Effector memory CD8-positive, alpha-beta T cell (primary cell): ENCODE measurements around the gene ATN1.
A peak's percentile ranks its signal among the peaks of the same experiment; 100 is the strongest.

Experiments used
- ATAC-seq: fragments of 150-1000 bp; cut with Tn5 transposase; replicated peaks from 2 replicates; pipeline ENCODE4 v1.10.0; 2021; ENCODE audit warnings: mild to moderate bottlenecking, moderate library complexity
- DNase-seq, 3 experiments: peaks; one replicate each; pipeline ENCODE4 v3.0.0; 2021
- H3K27ac Mint-ChIP-seq, 2 donors: one replicate each; pipeline ENCODE4 v1.8.0; 2022; ENCODE audit warnings: mild to moderate bottlenecking in 2 of 2, mixed read lengths in 2 of 2, moderate library complexity in 2 of 2
- H3K27me3 Mint-ChIP-seq, 2 donors: one replicate each; pipeline ENCODE4 v1.8.0; 2022; ENCODE audit warnings: mixed read lengths in 2 of 2
- H3K36me3 Mint-ChIP-seq: one replicate; pipeline ENCODE4 v1.8.0; 2022; ENCODE audit warnings: mild to moderate bottlenecking, moderate library complexity, mixed read lengths; ENCODE audit not compliant: insufficient read depth
- H3K4me1 Mint-ChIP-seq, 2 donors: one replicate each; pipeline ENCODE4 v1.8.0; 2022; ENCODE audit warnings: low read depth in 2 of 2, mixed read lengths in 2 of 2
- H3K4me3 Mint-ChIP-seq, 2 donors: one replicate each; pipeline ENCODE4 v1.8.0; 2022; ENCODE audit warnings: mild to moderate bottlenecking in 2 of 2, mixed read lengths in 2 of 2, moderate library complexity in 2 of 2
- H3K9me3 Mint-ChIP-seq, 2 donors: one replicate each; pipeline ENCODE4 v1.8.0; 2022; ENCODE audit warnings: mixed read lengths in 2 of 2

Gene ATN1

GRCh38 chr12:6957151-6957701, 29.5 kb downstream of the ATN1 start:
- peaks cover 99% of the 10 kb centered on the region for H3K36me3 Mint-ChIP-seq

GRCh38 chr12:6957741-6958608, 30.2 kb downstream of the ATN1 start:
- peak overlapping the region; percentile 98 for H3K4me3 Mint-ChIP-seq
- ATAC-seq (no peak), DNase-seq (no peak)
- H3K27me3 Mint-ChIP-seq = no peaks in the 10 kb centered on the region
- H3K4me1 Mint-ChIP-seq = peaks cover 84% of the 10 kb centered on the region in 2 donors
- H3K9me3 Mint-ChIP-seq = no peaks in the 10 kb centered on the region
- peak overlapping the region; percentile 98 to 99 for H3K27ac Mint-ChIP-seq
- H3K36me3 Mint-ChIP-seq = peaks cover 92% of the 10 kb centered on the region

More at GRCh38 chr12:6957151-6957701, 29.5 kb downstream of the ATN1 start:
- Mint-ChIP-seq H3K4me3 (peak overlapping the region; percentile 98), H3K27me3 (no peaks in the 10 kb centered on the region), H3K27ac (peak overlapping the region; percentile 98 to 99), H3K9me3 (no peaks in the 10 kb centered on the region), H3K4me1 (peaks cover 90 to 91% of the 10 kb centered on the region in 2 donors)
- ATAC-seq (peak; percentile 27), DNase-seq (peak in 2 of 3 experiments; percentile 57 to 59)

- peaks cover 80% of the 10 kb centered on the region in 2 donors for H3K4me1 Mint-ChIP-seq
- H3K4me3 Mint-ChIP-seq = peak overlapping the region; percentile 98
- H3K27me3 Mint-ChIP-seq = no peaks in the 10 kb centered on the region
- peak overlapping the region; percentile 98 to 99 for H3K27ac Mint-ChIP-seq
- H3K9me3 Mint-ChIP-seq = no peaks in the 10 kb centered on the region
- ATAC-seq (no peak), DNase-seq (no peak)
- H3K36me3 Mint-ChIP-seq = peaks cover 85% of the 10 kb centered on the region
Measured at GRCh38 chr12:6958609-6959057, 30.9 kb downstream of the ATN1 start.

GRCh38 chr12:6959058-6959804, 31.5 kb downstream of the ATN1 start:
- ATAC-seq = peak; percentile 60
- peak overlapping the region; percentile 98 to 99 for H3K27ac Mint-ChIP-seq
- H3K36me3 Mint-ChIP-seq = peaks cover 79% of the 10 kb centered on the region
- no peaks in the 10 kb centered on the region for H3K27me3 Mint-ChIP-seq
- H3K9me3 Mint-ChIP-seq = no peaks in the 10 kb centered on the region
- H3K4me3 Mint-ChIP-seq = peak overlapping the region; percentile 98
- peaks cover 74 to 77% of the 10 kb centered on the region in 2 donors for H3K4me1 Mint-ChIP-seq
- DNase-seq = peak; percentile 68 to 77 (median 77)

GRCh38 chr12:6959805-6960592, 32.2 kb downstream of the ATN1 start:
- Mint-ChIP-seq H3K9me3 (no peaks in the 10 kb centered on the region), H3K36me3 (peaks cover 72% of the 10 kb centered on the region), H3K4me3 (peak overlapping the region; percentile 98), H3K4me1 (peaks cover 68 to 73% of the 10 kb centered on the region in 2 donors), H3K27ac (peak overlapping the region; percentile 99), H3K27me3 (no peaks in the 10 kb centered on the region)
- DNase-seq (no peak), ATAC-seq (no peak)

GRCh38 chr12:6960593-6961277, 33.0 kb downstream of the ATN1 start:
- Mint-ChIP-seq H3K9me3 (no peaks in the 10 kb centered on the region), H3K36me3 (peaks cover 72% of the 10 kb centered on the region), H3K4me3 (peak overlapping the region; percentile 87 to 98), H3K4me1 (peaks cover 66 to 70% of the 10 kb centered on the region in 2 donors), H3K27ac (peak overlapping the region; percentile 99), H3K27me3 (no peaks in the 10 kb centered on the region)
- ATAC-seq (peak; percentile 6), DNase-seq (no peak)

- ATAC-seq (peak; percentile 77), DNase-seq (peak; percentile 83 to 87 (median 86))
- peaks cover 72% of the 10 kb centered on the region for H3K36me3 Mint-ChIP-seq
Measured at GRCh38 chr12:6961278-6961694, 33.5 kb downstream of the ATN1 start.

GRCh38 chr12:6961695-6962284, 34.0 kb downstream of the ATN1 start:
- Mint-ChIP-seq H3K4me1 (peaks cover 55 to 59% of the 10 kb centered on the region in 2 donors), H3K27me3 (no peaks in the 10 kb centered on the region), H3K27ac (peak overlapping the region; percentile 99), H3K36me3 (peaks cover 72% of the 10 kb centered on the region), H3K4me3 (peak overlapping the region; percentile 87 to 98), H3K9me3 (no peaks in the 10 kb centered on the region)
- peak; percentile 15 for ATAC-seq
- DNase-seq = no peak

More at GRCh38 chr12:6961278-6961694, 33.5 kb downstream of the ATN1 start:
- no peaks in the 10 kb centered on the region for H3K27me3 Mint-ChIP-seq
- H3K4me3 Mint-ChIP-seq = peak overlapping the region; percentile 87 to 98
- no peaks in the 10 kb centered on the region for H3K9me3 Mint-ChIP-seq
- H3K4me1 Mint-ChIP-seq = peaks cover 60 to 64% of the 10 kb centered on the region in 2 donors
- peak overlapping the region; percentile 99 for H3K27ac Mint-ChIP-seq

- Mint-ChIP-seq H3K4me1 (peaks cover 49 to 54% of the 10 kb centered on the region in 2 donors), H3K36me3 (peaks cover 70% of the 10 kb centered on the region), H3K27me3 (no peaks in the 10 kb centered on the region), H3K27ac (peak overlapping the region; percentile 99), H3K4me3 (peak overlapping the region; percentile 87 to 98), H3K9me3 (no peaks in the 10 kb centered on the region)
- no peak for ATAC-seq
- no peak for DNase-seq
Measured at GRCh38 chr12:6962285-6963015, 34.7 kb downstream of the ATN1 start.

- no peak for DNase-seq
- no peak for ATAC-seq
- H3K27me3 Mint-ChIP-seq = no peaks in the 10 kb centered on the region
- H3K27ac Mint-ChIP-seq = peak overlapping the region; percentile 99
- H3K9me3 Mint-ChIP-seq = no peaks in the 10 kb centered on the region
- no peak overlapping the region for H3K4me3 Mint-ChIP-seq
- peaks cover 44 to 47% of the 10 kb centered on the region in 2 donors for H3K4me1 Mint-ChIP-seq
- peaks cover 65% of the 10 kb centered on the region for H3K36me3 Mint-ChIP-seq
Measured at GRCh38 chr12:6963016-6963731, 35.4 kb downstream of the ATN1 start.

GRCh38 chr12:6963791-6964413, 36.1 kb downstream of the ATN1 start:
- Mint-ChIP-seq H3K4me1 (peaks cover 41 to 44% of the 10 kb centered on the region in 2 donors), H3K36me3 (peaks cover 58% of the 10 kb centered on the region), H3K27ac (peak overlapping the region; percentile 60 to 68), H3K4me3 (no peak overlapping the region), H3K27me3 (no peaks in the 10 kb centered on the region), H3K9me3 (no peaks in the 10 kb centered on the region)
- ATAC-seq (no peak), DNase-seq (no peak)
